Left renal pelvis (tissue), 4 donors: ENCODE results near the gene HERC2. TPM values are rescaled to one million over a fixed set of nuclear protein-coding genes. Genes with fewer than 3 reads are reported as not detected.
"Not testable (repeated sequence)": the region's sequence is repeated elsewhere in the genome, so short reads cannot be mapped to it uniquely, and the experiment has no call there.

Experiments used
- DNase-seq, 4 donors: peaks; one replicate each; pipeline ENCODE4 v3.0.0-alpha.2; 2013; ENCODE audit warnings: low read depth in 4 of 4, low spot score in 3 of 4
- polyA plus RNA-seq, 4 donors: library from polyadenylated mRNA; unstranded; fragments of 120-200 nt; gene quantifications; one replicate each; pipeline ENCODE4 v1.2.1, GENCODE V29; 2013; ENCODE audit not compliant: insufficient read length in 4 of 4

The HERC2 gene, protein sequence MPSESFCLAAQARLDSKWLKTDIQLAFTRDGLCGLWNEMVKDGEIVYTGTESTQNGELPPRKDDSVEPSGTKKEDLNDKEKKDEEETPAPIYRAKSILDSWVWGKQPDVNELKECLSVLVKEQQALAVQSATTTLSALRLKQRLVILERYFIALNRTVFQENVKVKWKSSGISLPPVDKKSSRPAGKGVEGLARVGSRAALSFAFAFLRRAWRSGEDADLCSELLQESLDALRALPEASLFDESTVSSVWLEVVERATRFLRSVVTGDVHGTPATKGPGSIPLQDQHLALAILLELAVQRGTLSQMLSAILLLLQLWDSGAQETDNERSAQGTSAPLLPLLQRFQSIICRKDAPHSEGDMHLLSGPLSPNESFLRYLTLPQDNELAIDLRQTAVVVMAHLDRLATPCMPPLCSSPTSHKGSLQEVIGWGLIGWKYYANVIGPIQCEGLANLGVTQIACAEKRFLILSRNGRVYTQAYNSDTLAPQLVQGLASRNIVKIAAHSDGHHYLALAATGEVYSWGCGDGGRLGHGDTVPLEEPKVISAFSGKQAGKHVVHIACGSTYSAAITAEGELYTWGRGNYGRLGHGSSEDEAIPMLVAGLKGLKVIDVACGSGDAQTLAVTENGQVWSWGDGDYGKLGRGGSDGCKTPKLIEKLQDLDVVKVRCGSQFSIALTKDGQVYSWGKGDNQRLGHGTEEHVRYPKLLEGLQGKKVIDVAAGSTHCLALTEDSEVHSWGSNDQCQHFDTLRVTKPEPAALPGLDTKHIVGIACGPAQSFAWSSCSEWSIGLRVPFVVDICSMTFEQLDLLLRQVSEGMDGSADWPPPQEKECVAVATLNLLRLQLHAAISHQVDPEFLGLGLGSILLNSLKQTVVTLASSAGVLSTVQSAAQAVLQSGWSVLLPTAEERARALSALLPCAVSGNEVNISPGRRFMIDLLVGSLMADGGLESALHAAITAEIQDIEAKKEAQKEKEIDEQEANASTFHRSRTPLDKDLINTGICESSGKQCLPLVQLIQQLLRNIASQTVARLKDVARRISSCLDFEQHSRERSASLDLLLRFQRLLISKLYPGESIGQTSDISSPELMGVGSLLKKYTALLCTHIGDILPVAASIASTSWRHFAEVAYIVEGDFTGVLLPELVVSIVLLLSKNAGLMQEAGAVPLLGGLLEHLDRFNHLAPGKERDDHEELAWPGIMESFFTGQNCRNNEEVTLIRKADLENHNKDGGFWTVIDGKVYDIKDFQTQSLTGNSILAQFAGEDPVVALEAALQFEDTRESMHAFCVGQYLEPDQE (N-terminal part only)
- polyA plus RNA-seq: 10 to 100 TPM; 36.8 to 60.4 (median 45.5) TPM

GRCh38 chr15:28322129-28322588, at the start of gene HERC2:
Gene HERC2 (minus strand): TSS chr15:28322179. CDS start chr15:28321433, 746 bp downstream.
- not testable (repeated sequence) for DNase-seq

DNA sequence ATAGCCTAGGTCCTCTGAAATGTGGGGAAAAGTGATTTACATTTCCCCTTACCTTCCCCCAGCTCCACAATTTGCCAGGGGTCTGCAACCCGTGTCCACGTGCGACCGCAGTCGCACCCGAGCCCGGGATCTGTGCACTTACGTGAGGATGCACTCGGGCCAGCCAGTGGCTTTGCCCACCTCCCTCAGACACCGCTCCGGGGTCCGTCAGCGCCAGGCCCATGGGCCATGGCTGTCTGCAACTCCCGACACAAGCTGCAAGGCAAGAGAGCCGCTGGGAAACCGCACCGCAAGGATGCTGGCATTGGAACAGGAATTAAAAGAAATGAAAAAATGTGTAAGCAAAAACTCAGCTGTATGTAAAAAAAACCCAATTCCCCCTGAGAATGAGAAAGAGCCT, 43.5 kb upstream of the HERC2 start:
- DNase-seq: not testable (repeated sequence)

- not testable (repeated sequence) for DNase-seq
These were observed 36.0 kb upstream of the HERC2 start, which contains the start of gene GOLGA6L24 for GRCh38 chr15:28357984-28358383. Gene GOLGA6L24 (minus strand): TSS chr15:28358084. CDS start chr15:28358023, 61 bp downstream.

GRCh38 chr15:28321358-28322078, 461 bp downstream of the HERC2 start:
- not testable (repeated sequence) for DNase-seq

DNA sequence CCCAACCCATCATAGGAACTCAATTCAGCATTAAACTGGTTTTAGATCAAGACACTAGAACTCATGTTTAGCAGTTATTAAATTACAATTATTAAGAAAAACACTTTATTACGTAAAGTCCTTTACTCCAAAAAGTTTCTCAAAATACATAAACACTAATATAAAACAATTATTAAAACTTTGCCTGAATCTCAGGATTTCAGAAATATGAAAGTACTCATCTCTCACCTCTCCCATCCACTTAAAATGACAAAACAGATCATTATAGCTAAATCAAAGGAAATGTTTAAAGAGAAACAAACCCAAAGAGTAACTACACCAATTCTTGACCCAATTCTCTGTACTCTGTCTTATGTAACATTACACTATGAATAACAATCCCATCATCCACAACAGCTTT, 2.3 kb downstream of the HERC2 start:
- not testable (repeated sequence) for DNase-seq

DNA sequence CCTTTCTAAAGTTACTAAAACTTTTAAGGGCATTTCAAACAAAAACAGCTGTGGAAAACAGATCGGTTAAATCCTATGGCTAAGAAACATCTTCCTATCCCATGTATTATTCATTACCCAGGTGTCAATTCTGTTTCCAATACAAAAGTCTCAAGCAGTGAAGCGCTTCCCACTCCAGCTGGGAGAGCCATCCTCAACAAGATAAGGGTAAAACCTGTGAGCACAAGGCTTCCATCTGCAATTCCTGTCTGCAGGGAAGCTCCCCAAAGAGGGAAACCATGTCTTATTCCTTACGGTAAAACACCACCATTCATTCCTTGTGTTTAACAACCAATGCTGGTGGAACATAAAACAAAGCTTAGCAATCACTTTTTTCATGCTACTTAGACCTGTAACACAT, 3.2 kb downstream of the HERC2 start:
- DNase-seq: not testable (repeated sequence)

- not testable (repeated sequence) for DNase-seq
These were observed 3.9 kb downstream of the HERC2 start for GRCh38 chr15:28318122-28318521.

- not testable (repeated sequence) for DNase-seq
These were observed 5.0 kb downstream of the HERC2 start for GRCh38 chr15:28316958-28317357.

DNA sequence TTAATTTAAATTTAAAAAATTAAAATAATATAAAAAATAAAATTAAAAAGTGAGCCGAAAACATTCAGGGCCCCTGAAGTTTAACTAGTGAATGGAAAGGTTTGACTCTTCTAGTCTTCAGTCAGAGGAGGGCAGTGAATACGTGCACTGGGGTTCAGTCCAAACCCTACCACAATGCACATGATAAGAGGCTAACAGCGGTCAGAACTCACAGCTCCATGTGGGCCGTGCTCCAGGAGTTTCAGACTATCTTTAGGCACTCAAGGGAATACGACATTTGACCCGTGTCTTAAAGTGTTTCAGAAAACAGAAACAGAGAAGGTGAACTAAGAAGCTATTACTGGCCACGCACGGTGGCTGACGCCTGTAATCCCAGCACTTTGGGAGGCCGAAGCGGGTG, 11.5 kb downstream of the HERC2 start:
- DNase-seq: not testable (repeated sequence)

DNA sequence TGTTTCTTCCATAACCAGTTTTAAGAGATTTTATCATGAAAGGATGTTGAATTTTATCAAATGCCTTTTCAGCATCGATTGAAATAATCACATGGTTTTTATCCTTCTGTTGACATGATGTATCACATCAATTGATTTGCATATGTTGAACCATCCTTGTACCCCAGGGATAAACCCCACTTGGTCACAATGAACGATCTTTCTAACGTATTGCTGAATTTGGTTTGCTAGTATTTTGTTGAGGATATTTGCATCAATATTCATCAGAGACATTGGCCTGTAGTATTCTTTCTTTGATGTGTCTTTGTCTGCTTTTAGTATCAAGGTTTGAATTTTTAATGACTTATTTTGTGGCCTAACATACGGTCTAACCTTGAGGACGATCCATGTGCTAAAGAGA, 13.3 kb downstream of the HERC2 start:
- DNase-seq: not testable (repeated sequence)

- DNase-seq: not testable (repeated sequence)
These were observed 16.3 kb downstream of the HERC2 start for GRCh38 chr15:28305700-28306099.

DNA sequence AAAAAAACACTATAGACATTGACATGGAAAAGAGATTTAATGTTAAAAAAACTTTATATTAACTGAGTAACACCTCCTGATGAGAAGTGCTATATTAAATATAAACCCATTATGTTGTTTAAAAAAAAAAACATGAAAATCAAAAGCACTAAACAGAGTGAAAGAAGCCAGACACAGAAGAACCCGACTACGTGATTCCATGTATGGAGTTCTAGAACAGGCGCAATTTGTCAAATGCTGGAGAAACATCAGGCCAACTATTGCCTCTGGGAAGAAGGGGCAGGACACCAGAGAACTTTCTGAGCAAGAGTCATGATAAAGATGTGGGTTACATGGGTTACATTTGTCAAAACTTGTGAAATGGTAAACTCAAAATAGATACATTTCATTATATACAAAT, 24.5 kb downstream of the HERC2 start:
- not testable (repeated sequence) for DNase-seq

GRCh38 chr15:28296814-28297213, 25.2 kb downstream of the HERC2 start:
- not testable (repeated sequence) for DNase-seq

DNA sequence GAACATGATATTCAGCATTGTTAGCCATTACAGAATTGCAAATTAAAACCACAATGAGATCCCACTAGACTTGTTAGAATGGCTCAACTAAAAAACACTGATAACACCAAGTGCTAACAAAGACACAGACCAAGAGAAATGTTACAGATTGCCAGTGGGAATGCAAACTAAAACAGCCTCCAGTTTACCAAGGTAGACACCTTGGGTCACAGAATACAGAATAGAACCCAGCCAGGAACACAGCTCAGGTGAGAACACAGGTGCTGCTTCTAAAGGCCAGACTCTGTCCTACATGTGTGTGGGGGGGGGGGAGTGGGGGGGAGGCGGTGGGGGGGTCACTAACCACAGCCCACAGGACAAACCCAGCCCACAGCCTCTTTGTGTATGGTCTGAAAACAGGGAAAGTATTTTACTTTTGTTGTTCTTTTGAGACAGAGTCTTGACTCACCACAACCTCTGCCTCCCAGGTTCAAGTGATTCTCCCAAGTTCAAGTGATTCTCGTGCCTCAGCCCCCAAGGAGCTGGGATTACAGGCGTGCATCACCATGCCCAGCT, 26.9 kb downstream of the HERC2 start:
- not testable (repeated sequence) for DNase-seq

- DNase-seq: not testable (repeated sequence)
These were observed 27.4 kb downstream of the HERC2 start for GRCh38 chr15:28294560-28294959.

- no peak for DNase-seq
These were observed 32.1 kb downstream of the HERC2 start for GRCh38 chr15:28289694-28290463.

GRCh38 chr15:28288830-28289693, 32.9 kb downstream of the HERC2 start:
- not testable (repeated sequence) for DNase-seq
